Embryonic facial prominence (tissue), 1 donor: ENCODE measurements around the gene EPAS1.

ENCODE experiments used
- DNase-seq: peaks from one replicate; pipeline ENCODE4 v3.0.0-alpha.2; 2016; ENCODE audit errors: extremely low spot score

Gene EPAS1

GRCh38 chr2:46364797-46365457, 67.7 kb downstream of the EPAS1 start:
- DNase-seq, result no peak

- no peak for DNase-seq
Observed at GRCh38 chr2:46365913-46366667, 68.9 kb downstream of the EPAS1 start.

GRCh38 chr2:46366668-46367052, 69.5 kb downstream of the EPAS1 start:
- no peak for DNase-seq

GRCh38 chr2:46367286-46367685, 70.1 kb downstream of the EPAS1 start:
- DNase-seq, result no peak

GRCh38 chr2:46368401-46368800, 71.2 kb downstream of the EPAS1 start:
- DNase-seq, result no peak

- no peak for DNase-seq
Observed at GRCh38 chr2:46369783-46370182, 72.6 kb downstream of the EPAS1 start.

GRCh38 chr2:46371854-46372253, 74.6 kb downstream of the EPAS1 start:
- DNase-seq, result no peak

GRCh38 chr2:46372475-46372874, 75.3 kb downstream of the EPAS1 start:
- no peak for DNase-seq

GRCh38 chr2:46373238-46373637, 76.0 kb downstream of the EPAS1 start:
- no peak for DNase-seq

GRCh38 chr2:46375566-46376125, 78.4 kb downstream of the EPAS1 start:
- no peak for DNase-seq

GRCh38 chr2:46376586-46376985, 79.4 kb downstream of the EPAS1 start:
- DNase-seq, result no peak

- DNase-seq, result no peak
Observed at GRCh38 chr2:46377101-46377581, 79.9 kb downstream of the EPAS1 start.

- DNase-seq, result no peak
Observed at GRCh38 chr2:46377666-46378560, 80.7 kb downstream of the EPAS1 start.

- no peak for DNase-seq
Observed at GRCh38 chr2:46378616-46379015, 81.4 kb downstream of the EPAS1 start.

GRCh38 chr2:46379213-46380037, 82.2 kb downstream of the EPAS1 start:
- peak; percentile 11 for DNase-seq

- DNase-seq, result no peak
Observed at GRCh38 chr2:46380038-46380940, 83.1 kb downstream of the EPAS1 start.

- no peak for DNase-seq
Observed at GRCh38 chr2:46381263-46381849, 84.1 kb downstream of the EPAS1 start.

GRCh38 chr2:46381871-46382270, 84.7 kb downstream of the EPAS1 start:
- no peak for DNase-seq

GRCh38 chr2:46382331-46383112, 85.3 kb downstream of the EPAS1 start:
- no peak for DNase-seq
